PC-9 (cell line): ENCODE measurements around the gene SLC30A1.

Experiments used
- EZH2 ChIP-seq: fragments of 200-600 bp; sonication (generic); IDR thresholded peaks from 2 replicates; pipeline ENCODE4 v1.8.0; 2017; ENCODE audit warnings: antibody characterized with exemption, low read depth
- TF ChIP-seq, protein P1 (sequence below): fragments of 200-600 bp; sonication (generic); conservative IDR thresholded peaks from 2 replicates; pipeline ENCODE4 v1.6.1; 2017; ENCODE audit warnings: mixed run types, antibody characterized with exemption, mild to moderate bottlenecking, moderate library complexity

- TF ChIP-seq, protein P1, sequence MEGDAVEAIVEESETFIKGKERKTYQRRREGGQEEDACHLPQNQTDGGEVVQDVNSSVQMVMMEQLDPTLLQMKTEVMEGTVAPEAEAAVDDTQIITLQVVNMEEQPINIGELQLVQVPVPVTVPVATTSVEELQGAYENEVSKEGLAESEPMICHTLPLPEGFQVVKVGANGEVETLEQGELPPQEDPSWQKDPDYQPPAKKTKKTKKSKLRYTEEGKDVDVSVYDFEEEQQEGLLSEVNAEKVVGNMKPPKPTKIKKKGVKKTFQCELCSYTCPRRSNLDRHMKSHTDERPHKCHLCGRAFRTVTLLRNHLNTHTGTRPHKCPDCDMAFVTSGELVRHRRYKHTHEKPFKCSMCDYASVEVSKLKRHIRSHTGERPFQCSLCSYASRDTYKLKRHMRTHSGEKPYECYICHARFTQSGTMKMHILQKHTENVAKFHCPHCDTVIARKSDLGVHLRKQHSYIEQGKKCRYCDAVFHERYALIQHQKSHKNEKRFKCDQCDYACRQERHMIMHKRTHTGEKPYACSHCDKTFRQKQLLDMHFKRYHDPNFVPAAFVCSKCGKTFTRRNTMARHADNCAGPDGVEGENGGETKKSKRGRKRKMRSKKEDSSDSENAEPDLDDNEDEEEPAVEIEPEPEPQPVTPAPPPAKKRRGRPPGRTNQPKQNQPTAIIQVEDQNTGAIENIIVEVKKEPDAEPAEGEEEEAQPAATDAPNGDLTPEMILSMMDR, result no peak
- no peak for TF ChIP-seq EZH2
Measured at GRCh38 chr1:211605034-211605433, 26.1 kb upstream of the SLC30A1 start.
